NCI-H2081 treated with DMSO at 0.1 percent for 48 hours (cell line): ENCODE data around the gene CNGB1.
"Not testable (repeated sequence)": the region's sequence is repeated elsewhere in the genome, so short reads cannot be mapped to it uniquely, and the experiment has no call there.

ENCODE experiments used
- DNase-seq: peaks from one replicate; lab custom pipeline; 2025; lab: John Stamatoyannopoulos, UW

Gene CNGB1

DNA sequence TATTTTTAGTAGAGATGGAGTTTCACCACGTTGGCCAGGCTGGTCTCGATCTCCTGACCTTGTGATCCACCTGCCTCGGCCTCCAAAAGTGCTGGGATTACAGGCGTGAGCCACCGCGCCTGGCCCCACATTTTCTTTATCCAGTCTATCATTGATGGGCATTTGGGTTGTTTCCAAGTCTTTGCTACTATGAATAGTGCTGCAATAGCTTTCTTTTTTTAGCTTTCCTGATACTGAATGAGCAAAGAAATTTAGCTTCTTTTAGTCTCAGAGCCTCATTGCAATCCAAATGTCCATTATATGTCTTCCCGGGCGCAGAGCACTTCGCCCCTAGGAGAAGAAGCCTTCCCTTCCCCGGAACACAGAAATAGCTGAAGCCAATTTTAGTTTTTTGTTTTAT lies 112.9 kb downstream of the CNGB1 start:
- DNase-seq: not testable (repeated sequence)

DNA sequence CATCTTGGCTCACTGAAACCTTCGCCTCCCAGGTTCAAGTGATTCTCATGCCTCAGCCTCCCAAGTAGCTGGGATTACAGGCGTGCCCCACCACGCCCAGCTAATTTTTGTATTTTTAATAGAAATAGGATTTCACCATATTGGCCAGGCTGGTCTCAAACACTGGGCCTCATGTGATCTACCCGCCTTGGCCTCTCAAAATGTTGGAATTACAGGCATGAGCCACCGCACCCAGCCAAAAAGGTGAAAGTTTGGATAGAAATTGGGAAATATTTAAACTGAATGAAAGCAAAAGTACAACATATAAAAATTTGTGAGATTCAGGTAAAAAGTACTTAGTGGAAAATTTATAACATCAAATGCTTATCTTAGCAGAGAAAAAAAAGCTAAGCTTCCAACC lies 115.7 kb downstream of the CNGB1 start:
- no peak for DNase-seq

DNA sequence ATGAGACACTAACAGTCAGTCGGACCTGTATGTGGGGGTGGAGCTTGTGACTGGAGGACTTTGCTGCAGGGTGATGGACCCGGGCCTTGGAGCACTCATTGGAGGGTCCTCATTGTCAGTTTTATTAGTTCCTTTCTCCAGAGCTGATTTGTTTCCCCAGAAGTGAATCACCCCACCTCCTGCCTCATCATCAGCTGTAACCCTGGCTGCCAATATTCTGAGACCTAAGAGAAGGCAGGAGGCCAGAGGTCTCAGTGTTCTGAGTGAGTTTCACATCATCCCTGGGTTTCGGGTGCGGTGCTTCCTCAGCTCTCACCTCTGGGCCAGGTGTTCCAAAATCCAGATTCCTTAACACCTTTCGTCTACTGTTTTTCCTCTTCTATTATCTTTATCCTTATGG lies 118.7 kb downstream of the CNGB1 start:
- DNase-seq: no peak

DNA sequence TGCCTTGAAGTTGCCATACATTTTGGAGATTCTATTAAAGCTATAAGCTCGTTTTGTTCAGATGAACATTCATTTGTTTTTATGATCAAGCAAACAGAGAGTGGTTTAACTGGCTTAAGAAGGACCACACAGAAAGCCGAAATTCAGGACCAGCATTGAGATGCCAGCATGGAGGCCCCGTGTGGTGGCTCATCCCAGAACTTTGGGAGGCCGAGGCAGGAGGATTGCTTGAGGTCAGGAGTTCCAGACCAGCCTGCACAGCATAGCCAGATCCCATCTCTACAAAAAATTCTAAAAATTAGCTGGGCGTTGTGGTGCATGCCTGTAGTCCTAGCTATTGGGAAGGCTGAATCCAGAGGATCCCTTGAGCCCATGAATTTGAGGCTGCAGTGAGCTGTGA lies 122.7 kb downstream of the CNGB1 start:
- DNase-seq: no peak

DNA sequence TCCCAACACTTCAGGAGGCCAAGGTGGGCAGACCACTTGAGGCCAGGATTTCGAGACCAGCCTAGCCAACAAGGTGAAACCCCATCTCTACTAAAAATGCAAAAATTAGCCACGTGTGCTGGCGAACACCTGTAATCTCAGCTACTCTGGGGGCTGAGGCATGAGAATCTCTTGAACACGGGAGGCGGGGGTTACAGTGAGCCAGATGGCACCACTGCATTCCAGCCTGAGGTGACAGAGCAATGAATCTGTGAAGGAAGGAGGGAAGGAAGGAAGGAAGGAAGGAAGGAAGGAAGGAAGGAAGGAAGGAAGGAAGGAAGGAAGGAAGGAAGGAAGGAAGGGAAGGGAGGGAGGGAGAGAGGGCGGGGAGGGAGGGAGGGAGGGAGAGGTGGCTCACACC lies 124.0 kb downstream of the CNGB1 start:
- DNase-seq: not testable (repeated sequence)

DNA sequence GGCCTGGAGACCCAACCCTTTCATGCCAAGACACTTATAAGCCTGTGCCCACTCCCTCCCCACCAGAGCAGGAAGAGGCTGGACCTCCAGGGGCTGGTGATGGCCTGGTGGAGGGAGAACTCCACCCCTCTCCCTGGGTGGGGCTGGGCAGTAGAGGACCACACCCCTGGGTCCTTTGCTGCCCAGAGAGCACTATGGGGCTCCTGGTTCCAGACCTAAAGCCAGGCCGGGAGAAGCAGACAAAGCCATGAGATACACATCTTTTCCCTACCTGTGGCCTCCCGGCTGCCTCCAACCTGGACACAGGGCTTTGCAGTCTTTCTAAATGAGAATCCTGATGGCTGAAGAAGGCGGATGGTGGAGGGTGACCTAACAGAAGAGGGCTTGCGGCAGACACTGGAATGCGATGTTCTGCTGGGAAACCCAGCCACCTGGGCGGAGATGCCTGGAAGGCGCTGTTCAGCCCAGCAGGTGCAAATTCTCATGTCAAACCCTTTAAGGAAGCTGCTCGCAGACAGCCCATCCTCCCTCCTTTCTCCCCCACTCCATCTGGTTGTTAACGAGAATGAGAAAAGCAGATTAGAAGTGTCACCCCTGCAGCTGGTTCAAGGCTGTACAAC lies 124.7 kb downstream of the CNGB1 start:
- no peak for DNase-seq

DNA sequence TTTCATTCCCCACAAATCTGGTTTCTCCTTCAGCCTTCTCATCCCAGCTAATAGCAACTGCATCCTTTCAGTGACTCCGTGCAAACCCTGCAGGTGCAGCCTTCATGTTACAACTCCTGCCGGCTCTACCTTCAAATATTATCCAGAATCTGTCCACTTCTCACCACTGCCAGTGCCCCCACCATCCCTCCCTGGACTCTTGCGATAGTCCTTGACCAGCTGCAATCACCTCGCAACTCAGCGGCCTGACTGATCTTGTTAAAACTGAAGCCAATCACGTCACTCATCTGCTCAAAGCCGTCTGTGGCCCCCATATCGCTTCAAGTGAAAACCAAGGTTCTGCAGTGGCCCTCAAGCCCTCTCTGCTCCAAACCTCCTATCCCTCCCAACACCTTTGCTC lies 125.8 kb downstream of the CNGB1 start:
- no peak for DNase-seq

DNA sequence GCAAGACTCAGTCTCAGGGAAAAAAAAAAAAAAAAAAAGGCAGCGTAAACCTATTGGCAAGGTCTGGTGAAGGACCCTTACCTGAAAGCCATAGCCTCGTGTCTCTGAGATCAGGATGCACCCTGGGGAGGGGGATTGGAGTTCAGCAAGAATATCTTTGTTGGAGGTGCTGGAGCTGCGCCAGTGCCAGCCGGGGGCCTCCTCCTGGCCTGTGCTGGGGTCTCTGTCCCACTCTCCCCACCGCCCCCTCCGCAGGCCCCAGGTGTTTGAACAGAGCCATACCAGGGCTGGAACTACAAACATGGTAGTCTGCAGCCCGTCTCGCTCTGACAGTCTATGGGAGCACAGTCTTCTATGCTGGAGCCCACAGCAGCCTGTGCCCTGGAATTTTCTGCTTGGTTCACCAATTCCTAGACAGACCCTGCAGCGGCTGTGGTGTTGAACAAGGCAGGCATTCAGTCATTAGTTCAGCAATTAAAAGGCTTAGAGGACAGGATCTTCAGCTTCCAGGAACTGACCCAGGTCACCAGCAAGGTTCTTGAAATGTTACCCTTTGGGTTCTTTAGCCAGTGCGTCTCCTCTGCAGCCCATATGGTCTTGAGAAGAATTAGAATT lies 126.4 kb downstream of the CNGB1 start:
- DNase-seq: no peak

DNA sequence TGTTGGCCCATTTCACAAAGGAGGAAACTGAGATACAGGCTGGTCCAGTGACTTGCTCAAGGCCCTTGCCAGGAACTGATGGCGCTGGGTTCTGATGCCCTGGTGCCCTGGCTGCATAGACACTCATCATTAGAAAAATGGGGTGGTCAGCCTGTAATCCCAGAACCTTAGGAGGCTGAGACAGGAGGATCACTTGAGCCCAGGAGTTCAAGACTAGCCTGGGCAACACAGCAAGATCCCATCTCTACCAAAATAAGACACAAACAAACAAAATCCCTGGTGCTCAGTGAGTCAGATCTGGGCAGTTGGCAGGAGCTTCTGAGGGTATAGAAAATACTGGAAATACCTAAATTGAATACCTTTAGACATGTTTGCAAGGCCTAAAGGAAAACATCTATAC lies 127.5 kb downstream of the CNGB1 start:
- DNase-seq: no peak

DNA sequence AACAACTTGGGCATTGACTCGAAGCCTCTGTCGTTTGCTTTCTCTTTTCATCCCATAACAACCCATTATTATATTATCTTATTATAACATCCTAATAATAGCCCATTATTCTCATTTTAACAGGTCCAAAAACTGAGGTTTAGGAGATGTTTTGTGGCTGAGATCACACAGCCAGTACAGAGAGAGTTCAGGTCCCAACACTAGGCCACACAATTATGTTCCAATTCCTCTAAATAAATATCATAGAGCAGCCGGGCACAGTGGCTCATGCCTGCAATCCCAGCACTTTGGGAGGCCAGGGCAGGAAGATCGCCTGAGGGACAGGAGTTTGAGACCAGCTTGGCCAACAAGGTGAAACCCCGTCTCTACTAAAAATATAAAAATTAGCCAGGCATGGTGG lies 128.3 kb downstream of the CNGB1 start:
- DNase-seq: no peak

DNA sequence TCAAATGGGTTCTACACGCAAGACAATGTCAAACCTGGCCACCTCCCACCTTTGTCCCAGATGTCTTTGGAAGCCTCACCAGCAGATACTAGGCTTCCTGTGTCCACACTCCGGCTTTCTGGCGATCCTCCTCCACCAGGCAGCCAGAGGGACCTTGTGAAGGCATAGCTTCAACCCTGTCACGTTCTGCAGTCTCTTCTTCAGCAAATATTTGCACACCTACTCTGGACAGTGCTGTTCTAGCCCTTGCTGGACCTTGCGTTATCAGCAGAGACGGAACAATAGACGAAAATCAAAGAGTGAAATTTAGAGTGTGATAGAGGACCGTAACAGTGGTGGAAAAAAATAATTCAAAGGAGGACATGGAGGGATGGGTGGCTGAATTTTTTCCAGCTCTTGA lies 130.1 kb downstream of the CNGB1 start:
- no peak for DNase-seq

DNA sequence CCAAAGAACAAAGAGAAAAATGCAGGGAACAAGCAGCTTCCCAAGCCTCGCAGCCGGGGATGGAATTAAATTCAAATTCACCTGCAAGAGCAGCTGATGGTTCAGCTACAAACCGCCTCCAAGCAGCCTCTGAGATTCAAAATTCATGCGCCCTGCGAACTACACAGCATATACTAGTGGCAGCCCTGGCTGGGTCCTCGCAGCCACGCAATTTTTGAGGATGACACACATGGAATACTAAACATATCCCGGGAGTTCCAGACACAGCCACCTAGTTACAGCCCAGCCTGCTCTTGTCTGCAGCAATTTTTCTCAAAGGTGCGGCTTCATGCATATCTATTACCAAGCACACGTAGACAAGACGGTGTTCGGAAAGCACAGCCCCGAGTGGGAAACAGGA lies 132.8 kb downstream of the CNGB1 start:
- no peak for DNase-seq

DNA sequence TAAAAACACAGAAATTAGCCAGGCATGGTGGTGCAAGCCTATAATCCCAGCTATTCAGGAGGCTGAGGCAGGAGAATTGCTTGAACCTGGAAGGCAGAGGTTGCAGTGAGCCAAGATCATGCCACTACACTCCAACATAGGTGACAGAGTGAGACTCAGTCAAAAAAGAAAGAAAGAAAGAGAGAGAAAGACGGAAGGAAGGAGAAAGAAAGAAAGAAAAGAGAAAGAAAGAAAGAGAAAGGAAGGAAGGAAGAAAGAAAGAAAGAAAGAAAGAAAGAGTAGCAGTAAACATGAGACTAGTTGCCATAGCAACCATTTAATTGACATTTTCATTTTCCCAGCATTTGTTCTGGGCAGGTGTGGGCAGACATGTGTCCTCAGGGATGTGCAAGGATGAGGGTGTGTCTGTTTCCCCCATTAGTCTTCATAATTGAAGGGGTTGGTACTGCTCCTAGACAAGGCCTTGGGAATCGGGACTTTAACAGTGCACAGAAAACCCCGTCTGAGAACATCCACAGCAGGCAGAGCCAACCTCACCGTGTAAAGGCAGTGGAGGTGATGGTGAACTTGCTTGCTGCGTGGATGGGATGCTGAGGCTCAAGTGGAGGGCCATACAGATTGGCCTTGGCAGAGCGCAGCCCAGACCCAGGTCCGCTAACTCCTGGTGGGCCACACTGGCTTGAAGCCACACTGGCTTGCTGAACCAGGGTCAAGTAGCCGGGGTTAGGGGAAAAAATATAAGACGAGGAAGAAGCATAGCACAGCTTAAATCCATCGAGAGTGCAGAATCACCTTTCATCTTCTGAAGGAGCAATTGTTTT lies 133.4 kb downstream of the CNGB1 start:
- no peak for DNase-seq

DNA sequence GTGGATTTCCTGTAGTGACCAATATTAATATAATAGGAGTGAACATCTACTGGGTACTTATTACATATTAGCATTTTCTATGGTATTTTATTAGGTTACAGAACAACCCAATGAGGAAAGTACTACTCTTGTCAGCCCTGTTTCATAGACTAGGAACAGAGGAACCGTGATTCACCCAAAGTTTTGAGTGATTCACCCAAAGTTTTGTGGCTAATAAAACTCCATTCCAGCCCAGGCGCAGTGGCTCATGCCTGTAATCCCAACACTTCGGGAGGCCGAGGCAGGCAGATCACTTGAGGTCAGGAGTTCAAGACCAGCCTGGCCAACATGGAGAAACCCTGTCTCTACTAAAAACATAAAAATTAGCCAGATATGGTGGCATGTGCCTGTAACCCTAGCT lies 135.5 kb downstream of the CNGB1 start:
- not testable (repeated sequence) for DNase-seq

DNA sequence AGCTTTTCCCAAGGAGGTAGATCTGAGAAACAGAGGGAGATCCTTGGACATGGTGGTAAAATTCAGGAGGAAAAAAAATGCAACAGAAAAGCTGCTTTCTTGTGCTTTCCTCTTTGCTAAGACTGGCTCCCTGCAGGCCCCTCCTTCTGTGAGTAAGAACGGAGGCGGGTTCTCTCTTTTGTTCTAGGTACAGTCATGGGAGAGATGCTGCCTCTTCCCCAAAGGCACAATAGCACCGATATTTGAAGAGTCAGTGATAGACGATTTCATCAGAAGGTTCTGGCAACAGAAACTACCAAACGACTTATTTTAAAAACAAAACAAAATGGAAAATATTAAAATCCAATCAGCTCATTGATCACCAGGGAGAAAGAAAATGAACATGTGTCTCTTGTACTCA lies 136.0 kb downstream of the CNGB1 start:
- no peak for DNase-seq
